Progenitor cell of endocrine pancreas (in vitro differentiated cells): ENCODE measurements around the gene P3H2. TPM values are rescaled to one million over a fixed set of nuclear protein-coding genes. Genes with fewer than 3 reads are reported as not detected.

Experiments
- DNase-seq: peaks from one replicate; pipeline ENCODE4 v3.0.0; 2021; ENCODE audit warnings: low spot score; ENCODE audit not compliant: unreplicated experiment
- H3K27ac Mint-ChIP-seq: 2 replicates; pipeline ENCODE4 v1.8.0; 2021; ENCODE audit warnings: mild to moderate bottlenecking, moderate library complexity, mixed read lengths
- H3K27me3 Mint-ChIP-seq: 2 replicates; pipeline ENCODE4 v1.8.0; 2021; ENCODE audit warnings: mixed read lengths
- H3K36me3 Mint-ChIP-seq: 2 replicates; pipeline ENCODE4 v1.8.0; 2022; ENCODE audit warnings: mixed read lengths; ENCODE audit not compliant: insufficient read depth
- H3K4me1 Mint-ChIP-seq: 2 replicates; pipeline ENCODE4 v1.8.0; 2021; ENCODE audit warnings: low read depth, mixed read lengths
- H3K4me3 Mint-ChIP-seq: 2 replicates; pipeline ENCODE4 v1.8.0; 2021; ENCODE audit warnings: low read depth, mild to moderate bottlenecking, moderate library complexity, mixed read lengths
- H3K9me3 Mint-ChIP-seq: 2 replicates; pipeline ENCODE4 v1.8.0; 2021; ENCODE audit warnings: low read depth, mixed read lengths
- total RNA-seq: library from RNA; stranded (reverse); gene quantifications from 2 replicates; pipeline ENCODE4 v1.2.1, GENCODE V29; 2021
- TF ChIP-seq, protein P1 (sequence below): fragments of 200-600 bp; sonication (generic); IDR thresholded peaks from one replicate; pipeline ENCODE4 v1.5.0; 2021; ENCODE audit warnings: antibody characterized with exemption, mild to moderate bottlenecking; ENCODE audit not compliant: unreplicated experiment

Gene P3H2
- total RNA-seq, 1 donor from 2014 or later = 5.3 TPM

DNA sequence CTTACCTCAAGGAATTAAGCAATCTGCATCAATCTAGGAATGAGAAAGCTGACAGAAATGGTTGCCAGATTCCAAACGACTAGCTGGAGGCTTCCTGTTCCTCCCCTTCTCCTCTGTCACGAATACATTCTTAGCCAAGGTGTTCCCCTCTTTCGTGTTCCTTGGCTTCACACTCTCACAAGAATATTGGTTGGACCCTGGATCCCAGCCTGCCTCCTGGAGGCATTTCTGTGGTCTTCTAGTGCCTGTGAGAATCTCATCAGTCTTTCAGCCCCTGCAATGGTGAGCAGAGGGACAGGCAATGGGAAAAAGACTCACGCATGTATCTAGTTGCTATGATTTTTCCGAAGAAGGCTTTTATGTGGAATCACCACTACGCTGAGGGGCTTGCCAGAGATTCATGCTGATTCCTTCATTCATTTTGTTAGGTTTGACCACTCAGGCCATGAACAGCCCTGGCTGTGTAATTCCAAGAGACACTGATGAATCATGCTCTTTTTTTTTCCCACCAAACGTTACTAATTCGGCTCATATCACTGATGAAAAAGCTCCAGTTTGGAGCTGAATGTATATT lies 1.6 kb upstream of the P3H2 start:
- peaks cover 26% of the 10 kb centered on the region for H3K4me1 Mint-ChIP-seq
- H3K27ac Mint-ChIP-seq = peak overlapping the region; percentile 31
- H3K36me3 Mint-ChIP-seq = no peaks in the 10 kb centered on the region
- H3K9me3 Mint-ChIP-seq = no peaks in the 10 kb centered on the region
- H3K4me3 Mint-ChIP-seq = no peak overlapping the region
- DNase-seq = no peak
- TF ChIP-seq, protein P1, sequence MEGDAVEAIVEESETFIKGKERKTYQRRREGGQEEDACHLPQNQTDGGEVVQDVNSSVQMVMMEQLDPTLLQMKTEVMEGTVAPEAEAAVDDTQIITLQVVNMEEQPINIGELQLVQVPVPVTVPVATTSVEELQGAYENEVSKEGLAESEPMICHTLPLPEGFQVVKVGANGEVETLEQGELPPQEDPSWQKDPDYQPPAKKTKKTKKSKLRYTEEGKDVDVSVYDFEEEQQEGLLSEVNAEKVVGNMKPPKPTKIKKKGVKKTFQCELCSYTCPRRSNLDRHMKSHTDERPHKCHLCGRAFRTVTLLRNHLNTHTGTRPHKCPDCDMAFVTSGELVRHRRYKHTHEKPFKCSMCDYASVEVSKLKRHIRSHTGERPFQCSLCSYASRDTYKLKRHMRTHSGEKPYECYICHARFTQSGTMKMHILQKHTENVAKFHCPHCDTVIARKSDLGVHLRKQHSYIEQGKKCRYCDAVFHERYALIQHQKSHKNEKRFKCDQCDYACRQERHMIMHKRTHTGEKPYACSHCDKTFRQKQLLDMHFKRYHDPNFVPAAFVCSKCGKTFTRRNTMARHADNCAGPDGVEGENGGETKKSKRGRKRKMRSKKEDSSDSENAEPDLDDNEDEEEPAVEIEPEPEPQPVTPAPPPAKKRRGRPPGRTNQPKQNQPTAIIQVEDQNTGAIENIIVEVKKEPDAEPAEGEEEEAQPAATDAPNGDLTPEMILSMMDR = no peak
- H3K27me3 Mint-ChIP-seq = peaks cover 37% of the 10 kb centered on the region

DNA sequence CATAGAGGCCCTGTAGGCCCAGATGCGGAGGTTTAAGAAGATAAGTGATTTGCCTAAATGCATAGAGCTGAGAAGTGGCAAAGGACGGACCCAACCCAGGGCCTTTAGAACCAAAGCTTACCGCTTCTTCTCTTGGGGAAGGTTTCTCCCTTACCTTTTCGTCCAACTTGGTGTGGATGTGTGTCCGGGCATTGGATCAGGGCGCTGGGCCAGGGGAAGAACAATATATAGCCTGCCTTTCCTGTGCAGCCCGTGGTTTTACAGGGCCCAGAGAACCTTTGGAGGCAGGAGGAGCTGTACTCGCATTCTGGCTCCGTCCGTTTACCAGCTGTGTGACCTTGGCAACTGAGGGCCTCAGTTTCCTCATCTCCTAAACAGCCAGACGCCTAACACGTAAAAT lies 686 bp upstream of the P3H2 start:
- Mint-ChIP-seq H3K27ac (no peak overlapping the region), H3K4me1 (peaks cover 24% of the 10 kb centered on the region), H3K4me3 (peak overlapping the region; percentile 24), H3K36me3 (no peaks in the 10 kb centered on the region), H3K27me3 (peaks cover 40% of the 10 kb centered on the region), H3K9me3 (no peaks in the 10 kb centered on the region)
- no peak for DNase-seq
- TF ChIP-seq, protein P1 = no peak

DNA sequence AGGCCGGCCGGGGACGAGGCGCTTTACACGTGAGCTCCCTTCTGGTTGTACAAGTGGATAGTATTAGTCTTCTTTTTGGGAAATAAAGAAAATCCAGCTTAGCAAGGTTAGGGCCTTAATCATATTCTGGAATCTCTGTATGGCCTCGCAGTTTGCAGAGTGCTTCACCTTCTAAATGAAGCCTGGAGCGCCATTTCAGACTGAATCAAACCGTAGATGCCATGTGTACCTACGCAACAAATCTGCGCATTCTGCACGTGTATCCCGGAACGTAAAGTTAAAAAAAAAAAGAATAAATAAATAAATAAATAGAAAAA lies 322 bp upstream of the P3H2 start:
- Mint-ChIP-seq H3K9me3 (no peaks in the 10 kb centered on the region), H3K27ac (no peak overlapping the region), H3K4me3 (peak overlapping the region; percentile 71), H3K27me3 (peaks cover 40% of the 10 kb centered on the region), H3K36me3 (no peaks in the 10 kb centered on the region), H3K4me1 (peaks cover 24% of the 10 kb centered on the region)
- DNase-seq = no peak
- TF ChIP-seq, protein P1 = no peak

DNA sequence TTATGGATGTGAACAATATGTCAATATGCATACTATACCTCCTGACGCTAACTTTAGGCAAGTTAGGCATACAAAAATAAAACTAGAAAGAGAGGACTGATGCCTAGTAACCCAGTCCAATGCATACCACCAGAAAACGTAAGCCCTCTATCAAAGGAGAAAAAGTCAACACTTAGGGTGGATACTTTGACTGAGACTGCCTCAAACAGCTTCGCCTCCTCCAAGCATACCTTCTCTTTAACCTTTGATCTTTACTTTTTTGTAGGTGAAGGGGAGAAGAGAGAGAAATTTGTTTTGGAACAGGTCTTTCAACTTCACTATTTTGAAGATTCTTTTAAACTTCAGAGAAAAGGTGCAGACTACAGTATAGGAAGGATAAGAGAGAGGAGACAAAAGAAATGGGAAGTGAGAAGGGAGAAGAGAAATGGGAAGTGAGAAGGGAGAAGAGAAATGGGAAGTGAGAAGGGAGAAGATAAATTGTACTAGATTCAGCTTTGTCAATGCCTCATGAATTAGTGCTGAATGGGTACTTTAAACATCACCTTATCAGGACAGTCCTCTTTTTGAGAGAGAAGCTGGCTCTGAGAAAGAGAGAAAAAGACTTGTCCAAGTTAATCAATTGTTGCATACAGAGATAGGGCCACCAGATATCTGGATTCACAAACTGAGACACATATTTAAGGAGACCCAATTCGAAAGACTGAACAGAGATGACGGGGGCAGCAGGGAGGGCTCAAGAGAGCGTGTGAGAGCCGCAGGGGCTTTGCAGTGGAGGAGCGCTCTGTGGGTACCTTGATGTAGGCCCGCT lies 1.0 kb downstream of the P3H2 start:
- DNase-seq = no peak
- Mint-ChIP-seq H3K9me3 (no peaks in the 10 kb centered on the region), H3K4me3 (peak overlapping the region; percentile 72), H3K4me1 (peaks cover 18% of the 10 kb centered on the region), H3K36me3 (no peaks in the 10 kb centered on the region), H3K27me3 (peaks cover 40% of the 10 kb centered on the region), H3K27ac (peak overlapping the region; percentile 82)
- TF ChIP-seq, protein P1 = no peak

DNA sequence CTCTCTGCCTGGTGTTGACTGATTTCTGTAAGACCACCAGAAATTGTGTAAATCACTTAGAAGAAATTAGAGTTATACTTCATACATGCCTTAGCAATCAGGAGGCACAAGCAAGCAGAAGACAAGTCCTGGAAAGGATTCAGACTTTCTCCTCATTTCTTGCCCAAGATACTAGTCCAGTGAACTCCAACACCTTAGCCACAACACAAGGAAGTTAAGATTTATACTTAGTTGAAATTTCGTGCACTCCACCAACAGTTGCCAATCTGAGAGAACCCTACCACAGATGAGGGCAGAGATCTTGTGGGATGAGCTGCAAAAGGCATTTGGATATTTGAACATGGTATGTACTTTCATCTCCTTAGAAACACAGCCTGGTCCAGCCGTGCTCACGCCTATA lies 2.3 kb downstream of the P3H2 start:
- H3K4me1 Mint-ChIP-seq = peaks cover 18% of the 10 kb centered on the region
- H3K4me3 Mint-ChIP-seq = peak overlapping the region; percentile 41
- H3K27me3 Mint-ChIP-seq = peaks cover 34% of the 10 kb centered on the region
- H3K27ac Mint-ChIP-seq = no peak overlapping the region
- no peak for DNase-seq
- TF ChIP-seq, protein P1 = no peak
- H3K36me3 Mint-ChIP-seq = no peaks in the 10 kb centered on the region
- H3K9me3 Mint-ChIP-seq = no peaks in the 10 kb centered on the region
